Neural cell (in vitro differentiated cells): ENCODE measurements around the gene SLC9C1. TPM values are rescaled to one million over a fixed set of nuclear protein-coding genes. Genes with fewer than 3 reads are reported as not detected.

ENCODE experiments used
- H2AFZ ChIP-seq: fragments of 200-600, 300-800 bp; sonication (generic), shearing (Covaris generic); 2 replicates; pipeline ENCODE4 v1.6.0; 2014; ENCODE audit warnings: low read depth, mild to moderate bottlenecking, antibody characterized with exemption, low read length, moderate library complexity
- H3F3A ChIP-seq: fragments of 200-600 bp; shearing (Covaris generic); 2 replicates; pipeline ENCODE4 v1.6.1; 2016; ENCODE audit warnings: mild to moderate bottlenecking, moderate library complexity, mixed read lengths, antibody characterized with exemption, low read length; ENCODE audit not compliant: insufficient read depth, poor library complexity, severe bottlenecking
- H3K27ac ChIP-seq: fragments of 200-600, 300-800 bp; sonication (generic), shearing (Covaris generic); 2 replicates; pipeline ENCODE4 v1.5.1; 2014; ENCODE audit warnings: mild to moderate bottlenecking, low read length, moderate library complexity
- H3K27me3 ChIP-seq: fragments of 300-800, 200-600 bp; sonication (generic), shearing (Covaris generic); 2 replicates; pipeline ENCODE4 v1.6.0; 2014; ENCODE audit warnings: mild to moderate bottlenecking, low read depth, low read length, moderate library complexity; ENCODE audit not compliant: insufficient read depth
- H3K36me3 ChIP-seq: fragments of 300-800, 200-600 bp; sonication (generic), shearing (Covaris generic); 2 replicates; pipeline ENCODE4 v1.5.1; 2014; ENCODE audit warnings: mild to moderate bottlenecking, antibody characterized with exemption, low read length, moderate library complexity; ENCODE audit not compliant: insufficient read depth
- H3K4me2 ChIP-seq: fragments of 300-800, 200-600 bp; sonication (generic), shearing (Covaris generic); 2 replicates; pipeline ENCODE4 v1.6.0; 2014; ENCODE audit warnings: mild to moderate bottlenecking, low read length
- H3K4me3 ChIP-seq: fragments of 300-800, 200-600 bp; sonication (generic), shearing (Covaris generic); 2 replicates; pipeline ENCODE4 v1.5.1; 2014; ENCODE audit warnings: mild to moderate bottlenecking, low read length, moderate library complexity
- H3K79me2 ChIP-seq: fragments of 200-600 bp; shearing (Covaris generic); replicated peaks from 2 replicates; pipeline ENCODE4 v1.6.0; 2014; ENCODE audit warnings: mild to moderate bottlenecking, low read length, moderate library complexity; ENCODE audit not compliant: insufficient read depth
- H3K9ac ChIP-seq: fragments of 300-800, 200-600 bp; sonication (generic), shearing (Covaris generic); 2 replicates; pipeline ENCODE4 v1.6.1; 2016; ENCODE audit warnings: mild to moderate bottlenecking, low read length, mixed read lengths
- H3K9me2 ChIP-seq: fragments of 200-600 bp; shearing (Covaris generic); 2 replicates; pipeline ENCODE4 v1.6.1; 2016; ENCODE audit warnings: mild to moderate bottlenecking, low read length, mixed read lengths; ENCODE audit not compliant: insufficient read depth
- H3K9me3 ChIP-seq: fragments of 200-600, 300-800 bp; sonication (generic), shearing (Covaris generic); 2 replicates; pipeline ENCODE4 v1.6.1; 2016; ENCODE audit warnings: mild to moderate bottlenecking, mixed run types, low read length, moderate library complexity, mixed read lengths
- H4K20me1 ChIP-seq: fragments of 200-600 bp; shearing (Covaris generic); 2 replicates; pipeline ENCODE4 v1.6.1; 2016; ENCODE audit warnings: mild to moderate bottlenecking, mixed run types; ENCODE audit not compliant: insufficient read depth
- EP300 ChIP-seq: fragments of 450-650 bp; conservative IDR thresholded peaks from 2 replicates; pipeline ENCODE4 v1.6.1; 2014; ENCODE audit warnings: antibody characterized with exemption, mild to moderate bottlenecking, moderate library complexity; ENCODE audit not compliant: poor library complexity, severe bottlenecking
- EZH2 ChIP-seq: fragments of 200-600, 300-800 bp; shearing (Covaris generic), sonication (generic); IDR thresholded peaks from 2 replicates; pipeline ENCODE4 v1.6.1; 2014; ENCODE audit warnings: antibody characterized with exemption, low read length, borderline replicate concordance, mild to moderate bottlenecking; ENCODE audit not compliant: insufficient read depth, poor library complexity, severe bottlenecking
- MXI1 ChIP-seq: fragments of 450-650 bp; conservative IDR thresholded peaks from 2 replicates; pipeline ENCODE4 v1.6.1; 2014; ENCODE audit warnings: antibody characterized with exemption, mild to moderate bottlenecking; ENCODE audit not compliant: poor library complexity, severe bottlenecking
- POLR2AphosphoS5 ChIP-seq: IDR thresholded peaks from 2 replicates; pipeline ENCODE4 v1.6.1; 2012
- RAD21 ChIP-seq: fragments of 450-650 bp; conservative IDR thresholded peaks from 2 replicates; pipeline ENCODE4 v1.6.1; 2014; ENCODE audit warnings: antibody characterized with exemption, mild to moderate bottlenecking, moderate library complexity
- SMC3 ChIP-seq: fragments of 450-650 bp; conservative IDR thresholded peaks from 2 replicates; pipeline ENCODE4 v1.6.1; 2014; ENCODE audit warnings: antibody characterized with exemption, mild to moderate bottlenecking, moderate library complexity; ENCODE audit not compliant: poor library complexity
- TAF1 ChIP-seq: IDR thresholded peaks from 2 replicates; pipeline ENCODE4 v1.6.1; 2012; ENCODE audit warnings: low read depth
- polyA plus RNA-seq: library from polyadenylated mRNA; depleted of rRNA; stranded (reverse); fragments of >200 nt; gene quantifications from 2 replicates; pipeline ENCODE4 v1.2.3, GENCODE V29; 2014
- TF ChIP-seq, protein P1 (sequence below): IDR thresholded peaks from 2 replicates; pipeline ENCODE4 v1.6.1; 2012; ENCODE audit warnings: borderline replicate concordance
- TF ChIP-seq, protein P2 (sequence below): fragments of 450-650 bp; IDR thresholded peaks from 2 replicates; pipeline ENCODE4 v1.5.1; 2014; ENCODE audit warnings: antibody characterized with exemption, mild to moderate bottlenecking, moderate library complexity; ENCODE audit not compliant: poor library complexity, severe bottlenecking

SLC9C1 gene
- polyA plus RNA-seq, 1 donor from 2014 or later: not detected

DNA sequence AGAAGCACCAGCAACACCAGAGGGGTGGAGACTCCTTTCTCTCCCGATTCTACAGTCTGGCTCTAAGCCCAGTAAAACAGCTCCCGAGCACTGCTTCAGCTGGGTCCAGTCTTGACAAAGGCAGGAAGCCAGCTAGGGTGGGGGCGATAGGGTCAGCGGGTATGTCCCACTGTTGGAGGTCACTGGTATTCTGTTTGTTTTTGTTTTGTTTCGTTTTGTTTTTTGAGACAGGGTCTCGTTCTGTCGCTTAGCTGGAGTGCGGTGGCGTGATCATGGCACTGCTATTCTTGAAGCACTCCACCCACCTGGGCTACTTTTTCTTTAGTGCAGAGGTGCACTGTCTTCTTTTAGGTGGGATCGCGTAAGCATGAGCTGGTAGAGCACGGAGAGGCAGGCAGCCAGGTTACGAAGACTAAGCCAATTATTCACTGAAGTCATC is 177.2 kb downstream of the SLC9C1 start:
- H2AFZ ChIP-seq: no peak overlapping the region
- H3K27me3 ChIP-seq: no peaks in the 10 kb centered on the region
- TF ChIP-seq EZH2 (no peak), MXI1 (no peak), RAD21 (no peak), TAF1 (no peak), EP300 (no peak)
- TF ChIP-seq, protein P1, sequence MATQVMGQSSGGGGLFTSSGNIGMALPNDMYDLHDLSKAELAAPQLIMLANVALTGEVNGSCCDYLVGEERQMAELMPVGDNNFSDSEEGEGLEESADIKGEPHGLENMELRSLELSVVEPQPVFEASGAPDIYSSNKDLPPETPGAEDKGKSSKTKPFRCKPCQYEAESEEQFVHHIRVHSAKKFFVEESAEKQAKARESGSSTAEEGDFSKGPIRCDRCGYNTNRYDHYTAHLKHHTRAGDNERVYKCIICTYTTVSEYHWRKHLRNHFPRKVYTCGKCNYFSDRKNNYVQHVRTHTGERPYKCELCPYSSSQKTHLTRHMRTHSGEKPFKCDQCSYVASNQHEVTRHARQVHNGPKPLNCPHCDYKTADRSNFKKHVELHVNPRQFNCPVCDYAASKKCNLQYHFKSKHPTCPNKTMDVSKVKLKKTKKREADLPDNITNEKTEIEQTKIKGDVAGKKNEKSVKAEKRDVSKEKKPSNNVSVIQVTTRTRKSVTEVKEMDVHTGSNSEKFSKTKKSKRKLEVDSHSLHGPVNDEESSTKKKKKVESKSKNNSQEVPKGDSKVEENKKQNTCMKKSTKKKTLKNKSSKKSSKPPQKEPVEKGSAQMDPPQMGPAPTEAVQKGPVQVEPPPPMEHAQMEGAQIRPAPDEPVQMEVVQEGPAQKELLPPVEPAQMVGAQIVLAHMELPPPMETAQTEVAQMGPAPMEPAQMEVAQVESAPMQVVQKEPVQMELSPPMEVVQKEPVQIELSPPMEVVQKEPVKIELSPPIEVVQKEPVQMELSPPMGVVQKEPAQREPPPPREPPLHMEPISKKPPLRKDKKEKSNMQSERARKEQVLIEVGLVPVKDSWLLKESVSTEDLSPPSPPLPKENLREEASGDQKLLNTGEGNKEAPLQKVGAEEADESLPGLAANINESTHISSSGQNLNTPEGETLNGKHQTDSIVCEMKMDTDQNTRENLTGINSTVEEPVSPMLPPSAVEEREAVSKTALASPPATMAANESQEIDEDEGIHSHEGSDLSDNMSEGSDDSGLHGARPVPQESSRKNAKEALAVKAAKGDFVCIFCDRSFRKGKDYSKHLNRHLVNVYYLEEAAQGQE: no peak
- H3K9me3 ChIP-seq: no peaks in the 10 kb centered on the region
- H3K4me3 ChIP-seq: no peak overlapping the region
- H3K9ac ChIP-seq: no peak overlapping the region
- H3K79me2 ChIP-seq: no peaks in the 10 kb centered on the region
- no peaks in the 10 kb centered on the region for H3K9me2 ChIP-seq
- H3F3A ChIP-seq: no peaks in the 10 kb centered on the region
- H3K4me2 ChIP-seq: no peak overlapping the region
- H4K20me1 ChIP-seq: no peaks in the 10 kb centered on the region
- H3K36me3 ChIP-seq: no peaks in the 10 kb centered on the region
- no peak overlapping the region for H3K27ac ChIP-seq

DNA sequence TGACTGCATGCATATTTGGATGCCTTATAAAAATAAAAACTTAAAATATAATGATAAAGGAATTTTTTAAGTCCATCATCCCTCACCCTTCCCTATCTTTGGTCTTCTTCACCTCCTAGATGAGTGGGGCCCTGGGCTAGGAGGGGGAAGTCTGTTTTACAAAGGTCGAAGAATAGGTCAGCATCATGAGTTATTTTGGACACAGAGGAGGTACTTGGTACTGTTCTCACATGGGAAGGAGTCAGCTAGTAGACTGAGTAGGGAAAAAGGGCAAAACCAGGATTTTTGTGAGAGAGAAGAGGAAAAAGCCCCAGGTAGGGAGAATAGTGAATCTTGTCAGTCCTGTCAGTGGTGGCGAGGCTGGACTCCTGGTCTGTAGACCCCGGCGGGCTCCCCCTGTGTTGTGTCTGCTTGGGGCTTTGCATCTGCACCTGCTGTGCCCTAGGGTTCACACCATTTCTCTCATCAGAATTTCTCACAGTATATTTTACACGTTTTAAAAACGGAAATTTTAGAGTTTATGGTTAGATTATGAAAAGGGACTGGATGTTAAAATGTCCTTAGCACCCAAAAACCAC is 178.1 kb downstream of the SLC9C1 start:
- H3K9ac ChIP-seq: no peak overlapping the region
- no peaks in the 10 kb centered on the region for H3K9me3 ChIP-seq
- H3K36me3 ChIP-seq: no peaks in the 10 kb centered on the region
- no peaks in the 10 kb centered on the region for H3K9me2 ChIP-seq
- TF ChIP-seq SMC3: no peak
- TF ChIP-seq TAF1: no peak
- TF ChIP-seq, protein P1: no peak
- TF ChIP-seq, protein P2, sequence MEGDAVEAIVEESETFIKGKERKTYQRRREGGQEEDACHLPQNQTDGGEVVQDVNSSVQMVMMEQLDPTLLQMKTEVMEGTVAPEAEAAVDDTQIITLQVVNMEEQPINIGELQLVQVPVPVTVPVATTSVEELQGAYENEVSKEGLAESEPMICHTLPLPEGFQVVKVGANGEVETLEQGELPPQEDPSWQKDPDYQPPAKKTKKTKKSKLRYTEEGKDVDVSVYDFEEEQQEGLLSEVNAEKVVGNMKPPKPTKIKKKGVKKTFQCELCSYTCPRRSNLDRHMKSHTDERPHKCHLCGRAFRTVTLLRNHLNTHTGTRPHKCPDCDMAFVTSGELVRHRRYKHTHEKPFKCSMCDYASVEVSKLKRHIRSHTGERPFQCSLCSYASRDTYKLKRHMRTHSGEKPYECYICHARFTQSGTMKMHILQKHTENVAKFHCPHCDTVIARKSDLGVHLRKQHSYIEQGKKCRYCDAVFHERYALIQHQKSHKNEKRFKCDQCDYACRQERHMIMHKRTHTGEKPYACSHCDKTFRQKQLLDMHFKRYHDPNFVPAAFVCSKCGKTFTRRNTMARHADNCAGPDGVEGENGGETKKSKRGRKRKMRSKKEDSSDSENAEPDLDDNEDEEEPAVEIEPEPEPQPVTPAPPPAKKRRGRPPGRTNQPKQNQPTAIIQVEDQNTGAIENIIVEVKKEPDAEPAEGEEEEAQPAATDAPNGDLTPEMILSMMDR: no peak
- TF ChIP-seq RAD21: no peak
- TF ChIP-seq EP300: no peak
- no peak for TF ChIP-seq EZH2
- TF ChIP-seq MXI1: no peak
- no peak for TF ChIP-seq POLR2AphosphoS5
- no peaks in the 10 kb centered on the region for H4K20me1 ChIP-seq
- no peaks in the 10 kb centered on the region for H3K27me3 ChIP-seq
- H3K4me2 ChIP-seq: no peak overlapping the region
- no peak overlapping the region for H3K4me3 ChIP-seq
- H3K27ac ChIP-seq: no peak overlapping the region
- no peak overlapping the region for H2AFZ ChIP-seq
- no peaks in the 10 kb centered on the region for H3K79me2 ChIP-seq
- no peaks in the 10 kb centered on the region for H3F3A ChIP-seq
